Measurements from ENCODE around the gene RAD9A.

Gene RAD9A

DNA sequence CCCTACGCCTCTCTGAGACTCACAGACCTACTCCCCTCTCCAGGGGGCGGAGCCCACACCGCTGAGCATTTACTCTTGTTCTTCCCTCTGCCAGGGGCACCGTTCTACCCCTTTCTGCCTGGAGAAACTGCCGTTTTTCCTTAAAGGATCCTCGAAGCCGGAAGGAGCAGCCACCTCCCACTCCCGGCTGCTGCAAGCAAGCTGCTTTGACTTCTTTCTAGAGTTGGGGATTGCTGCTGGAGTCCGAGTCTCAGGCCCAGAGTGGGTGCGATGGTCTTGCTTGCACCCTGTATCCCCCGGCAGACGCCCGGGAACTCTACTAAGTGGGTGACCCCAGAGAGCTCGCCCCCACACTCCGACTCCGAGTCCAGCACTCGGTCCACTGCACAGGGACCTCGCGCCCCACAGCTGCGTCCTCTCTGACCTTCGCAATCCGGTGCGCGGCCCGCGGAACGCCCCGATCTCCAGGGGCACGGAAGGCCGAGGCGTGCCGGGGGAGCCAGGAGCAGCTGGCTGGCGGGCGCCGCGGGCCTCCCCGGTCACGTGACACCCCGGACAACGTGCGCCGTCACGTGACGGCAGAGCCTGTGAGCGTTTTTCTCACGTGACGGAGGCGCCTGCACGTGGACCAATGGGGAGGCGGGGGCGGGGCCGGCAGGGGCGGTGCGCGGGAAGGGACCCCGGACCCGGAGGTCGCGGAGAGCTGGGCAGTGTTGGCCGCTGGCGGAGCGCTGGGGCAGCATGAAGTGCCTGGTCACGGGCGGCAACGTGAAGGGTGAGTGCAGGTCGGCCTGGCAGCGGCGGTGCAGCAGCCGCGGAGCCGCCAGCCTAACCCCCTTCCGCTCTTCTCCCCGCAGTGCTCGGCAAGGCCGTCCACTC is at the start of gene RAD9A:
Gene RAD9A, plus strand, starts transcription at position 683 of the 879 bp plus-strand sequence. Its CDS starts 59 bp downstream, at position 742.
- peak; percentile 69 for DNase-seq

GRCh38 chr11:67344264-67344663 is 47.5 kb upstream of the RAD9A start:
- DNase-seq = no peak

- DNase-seq = no peak
Measured at GRCh38 chr11:67345247-67345919, 46.4 kb upstream of the RAD9A start.

DNA sequence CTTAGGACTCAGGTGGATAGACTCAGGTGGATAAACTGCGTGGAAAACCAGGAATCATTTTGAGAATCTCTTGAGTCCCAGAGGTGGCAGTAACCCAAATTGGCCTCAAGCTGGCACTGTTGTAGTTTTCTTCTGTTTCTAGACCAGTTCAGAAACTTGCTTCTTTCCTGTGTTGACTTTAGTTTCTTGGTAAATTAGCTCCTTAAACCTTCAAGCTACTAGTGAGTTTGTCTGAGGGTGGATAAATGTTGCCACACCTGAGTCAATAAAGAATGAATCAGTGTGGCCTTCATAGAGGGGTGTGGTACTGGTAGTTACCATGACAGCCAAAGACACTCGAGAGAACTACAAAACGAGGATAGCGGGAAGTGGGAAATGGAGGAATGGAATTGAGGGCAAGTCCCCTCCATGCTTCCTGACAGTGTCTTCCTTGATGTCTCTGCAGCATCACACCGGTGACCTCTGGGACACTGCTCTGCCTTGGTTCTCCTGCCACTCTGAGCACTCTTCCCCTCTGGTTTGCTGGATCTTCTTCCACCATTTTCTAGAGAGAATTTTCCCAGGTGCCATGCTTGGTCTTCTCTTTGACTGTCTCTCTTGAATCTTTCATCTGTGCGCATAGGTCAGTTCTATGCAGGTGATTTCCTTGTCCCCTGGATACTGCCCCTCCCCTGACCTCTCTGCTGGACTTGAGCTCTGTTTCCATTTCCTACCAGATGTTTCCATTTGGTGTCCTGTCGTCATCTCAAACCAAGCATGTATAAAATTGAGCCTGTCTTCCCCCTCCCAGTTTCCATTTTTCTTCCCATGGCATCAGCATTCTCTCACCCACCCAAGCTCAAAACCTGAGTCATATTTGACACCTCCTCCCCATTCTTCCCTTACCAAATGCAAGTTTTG is 45.6 kb upstream of the RAD9A start:
- no peak for DNase-seq

GRCh38 chr11:67347964-67348749 is 43.6 kb upstream of the RAD9A start:
- DNase-seq = no peak

DNA sequence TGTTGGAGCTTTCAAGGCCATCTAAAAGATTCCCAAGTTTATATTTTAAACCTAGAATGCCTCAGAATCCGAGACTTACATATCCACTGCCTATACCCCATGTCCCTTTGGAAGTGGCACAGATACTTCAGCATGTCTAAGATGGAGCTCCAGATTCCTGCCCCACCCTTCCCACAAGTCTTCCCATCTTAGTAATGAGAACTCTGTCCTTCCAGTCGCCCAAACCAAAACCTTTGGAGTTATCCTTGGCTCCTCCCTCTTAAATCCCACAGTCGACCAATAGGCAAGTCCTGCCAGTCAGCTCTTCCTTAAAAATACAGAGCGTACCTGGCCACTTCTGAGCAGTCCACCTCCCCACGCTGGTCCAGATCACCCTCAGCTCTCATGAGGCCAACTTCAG is 42.8 kb upstream of the RAD9A start:
- DNase-seq = no peak

- no peak for DNase-seq
Measured at GRCh38 chr11:67349457-67349856, 42.3 kb upstream of the RAD9A start.

GRCh38 chr11:67349928-67350465 is 41.8 kb upstream of the RAD9A start:
- no peak for DNase-seq

- DNase-seq = no peak
Measured at GRCh38 chr11:67351275-67352005, 40.3 kb upstream of the RAD9A start.

DNA sequence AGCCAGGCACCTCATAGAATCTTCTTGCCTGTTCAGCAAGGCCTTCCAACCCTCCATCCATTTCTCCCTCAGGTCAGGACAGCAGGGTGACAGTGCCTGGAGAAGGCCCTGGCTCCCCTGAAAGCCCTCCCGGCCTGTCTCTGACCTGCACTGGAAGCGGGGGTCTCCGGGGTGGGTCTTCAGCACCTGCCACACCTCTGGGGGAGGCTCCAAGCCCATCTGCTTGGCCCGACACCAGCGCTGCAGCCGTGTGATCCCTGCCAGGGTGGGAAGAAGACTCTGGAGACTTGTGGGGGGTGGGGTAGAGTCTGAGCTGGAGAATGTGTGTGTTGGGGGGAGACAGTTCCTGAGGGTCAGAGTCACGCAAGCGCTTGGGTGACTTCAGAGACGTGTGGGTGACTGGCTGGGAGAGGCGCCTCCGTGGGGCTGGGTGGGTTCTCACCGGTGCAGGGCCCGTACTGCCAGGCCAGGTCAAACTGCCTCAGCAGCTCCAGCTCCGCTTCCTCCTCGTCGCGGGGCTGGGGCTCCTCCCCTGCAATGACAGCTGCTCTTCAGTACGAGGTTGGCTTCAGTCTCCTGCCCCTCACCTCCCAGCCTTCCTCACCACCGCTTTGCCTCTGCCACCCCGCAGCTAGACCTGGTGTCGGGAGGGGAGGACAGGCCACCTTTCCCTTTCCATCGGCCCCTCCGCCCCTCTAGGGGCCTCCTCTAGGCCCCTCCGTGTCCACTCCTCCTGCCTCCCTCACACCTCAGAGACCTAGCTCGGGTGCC is 39.1 kb upstream of the RAD9A start:
- no peak for DNase-seq

DNA sequence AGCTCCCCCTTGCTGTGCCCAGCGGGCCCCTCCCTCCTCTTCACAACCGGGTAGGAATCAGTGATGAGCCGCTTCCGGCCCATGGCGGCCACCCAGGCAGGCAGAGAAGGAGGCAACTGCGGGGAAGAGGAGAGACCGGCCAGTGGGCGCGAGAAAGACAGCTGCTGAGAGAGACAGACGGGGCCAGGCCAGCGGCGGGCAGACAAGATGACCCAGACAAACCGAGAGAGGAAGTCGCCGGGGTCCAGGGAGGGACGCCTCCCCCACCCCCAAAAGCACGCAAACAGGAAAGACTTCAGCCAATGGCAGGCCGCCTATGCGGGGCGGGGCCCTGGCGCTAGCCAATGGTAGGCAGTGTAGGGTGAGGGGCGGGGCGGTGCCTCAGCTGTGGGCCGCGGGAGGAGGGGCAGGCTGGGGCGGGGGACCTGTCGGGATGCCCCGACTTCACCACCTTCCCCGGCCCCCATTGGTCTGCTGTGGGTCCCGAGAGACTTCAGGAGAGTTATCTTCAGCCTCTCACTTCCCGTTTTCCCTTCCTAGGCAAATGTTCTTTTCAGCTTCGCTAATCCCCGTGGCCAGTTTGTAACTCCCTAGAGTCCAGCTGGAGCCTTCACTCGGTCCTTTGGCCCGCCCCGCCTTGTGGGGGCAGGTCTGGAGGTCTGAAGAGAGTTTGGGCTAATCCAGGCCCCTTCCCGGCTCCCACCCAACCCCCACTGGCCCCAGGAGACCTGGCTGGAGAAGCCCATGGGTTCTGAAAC is 38.3 kb upstream of the RAD9A start, which contains the start of gene POLD4:
Gene POLD4, minus strand, starts transcription at position 230 of the 758 bp plus-strand sequence. Its CDS starts 147 bp downstream, at position 83.
- peak; percentile 23 for DNase-seq

GRCh38 chr11:67354075-67355022 is 37.4 kb upstream of the RAD9A start:
- no peak for DNase-seq

DNA sequence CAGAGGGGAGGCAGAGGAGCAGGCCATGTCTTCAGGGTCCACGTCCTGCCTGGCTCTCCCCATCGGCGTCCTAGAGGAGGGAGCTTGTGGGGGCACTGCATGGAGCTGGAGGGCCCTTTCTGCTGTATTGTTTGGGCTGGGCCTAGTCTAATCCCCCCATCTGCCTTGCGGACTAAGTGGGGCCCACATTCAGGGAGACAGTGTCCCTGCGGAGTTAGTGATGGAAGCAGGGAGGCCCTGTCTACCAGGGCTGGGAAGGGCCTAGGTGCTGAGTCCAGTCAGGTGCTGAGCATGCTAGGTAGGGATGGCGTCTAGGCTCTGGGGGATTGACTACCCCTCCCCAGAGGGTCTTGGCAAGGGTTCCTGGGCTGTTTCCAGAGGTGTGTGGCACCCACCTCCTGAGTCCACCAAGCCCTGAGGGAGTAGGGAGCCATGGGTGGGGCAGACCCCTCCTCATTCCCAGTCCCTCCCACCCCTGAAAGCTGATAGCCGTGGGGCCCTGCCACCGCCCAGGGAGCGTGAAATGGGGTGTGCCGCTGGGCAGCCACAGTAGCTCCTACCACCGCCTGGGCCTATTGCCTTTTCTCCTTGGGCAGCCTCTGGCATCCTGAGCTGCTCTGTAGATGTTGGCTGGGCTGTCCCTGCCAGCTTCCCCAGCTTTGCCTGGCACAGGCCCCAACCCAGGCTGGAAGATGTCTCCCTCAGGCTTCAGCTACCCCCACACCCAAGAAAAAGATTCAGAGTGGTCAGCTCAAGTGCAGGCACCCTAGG is 36.6 kb upstream of the RAD9A start:
- DNase-seq = no peak

- DNase-seq = no peak
Measured at GRCh38 chr11:67355794-67356386, 35.9 kb upstream of the RAD9A start.

- DNase-seq = no peak
Measured at GRCh38 chr11:67356387-67356863, 35.4 kb upstream of the RAD9A start.

- no peak for DNase-seq
Measured at GRCh38 chr11:67356864-67357561, 34.8 kb upstream of the RAD9A start.
